ENCODE data around the gene WDFY2. TPM values are rescaled to one million over a fixed set of nuclear protein-coding genes. Genes with fewer than 3 reads are reported as not detected.
A peak's percentile ranks its signal among the peaks of the same experiment; 100 is the strongest.

Gene WDFY2
- polyA plus RNA-seq, 3 donors: 6.5 to 40.1 (median 9.1) TPM

DNA sequence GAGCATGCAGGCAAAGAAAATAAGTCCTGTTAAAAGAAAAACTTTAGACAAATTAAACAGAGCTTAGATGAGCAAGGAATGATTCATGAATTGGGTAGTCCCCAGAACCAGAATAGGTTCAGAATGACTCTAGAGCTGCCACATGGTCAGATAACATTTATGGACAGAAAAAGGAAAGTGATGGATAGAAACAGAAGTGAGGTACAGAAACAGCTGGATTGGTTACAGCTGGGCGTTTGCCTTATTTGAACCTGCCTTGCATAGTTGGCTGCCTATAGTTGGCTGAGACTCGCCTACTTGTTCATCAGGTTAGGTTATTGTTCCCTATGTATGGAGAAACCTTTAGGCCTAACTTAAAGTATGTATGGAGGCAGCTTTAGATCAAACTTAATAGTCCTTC, 35.4 kb downstream of the WDFY2 start:
- Histone ChIP-seq H3K9ac (ENCODE audit: insufficient read depth, low read length, poor library complexity, severe bottlenecking) (no peak overlapping the region), H3K4me1 (ENCODE audit: control insufficient read depth in 1 of 2, insufficient read depth in 2 of 2, low read length in 2 of 2) (peaks cover 13 to 15% of the 10 kb centered on the region in 2 donors), H3K79me2 (ENCODE audit: insufficient read depth, low read length) (peaks cover 100% of the 10 kb centered on the region), H3K4me2 (replicated peaks; ENCODE audit: extremely low read depth, low read length, poor library complexity, severe bottlenecking) (no peak overlapping the region), H3K36me3 (replicated peaks in 1 of 2; ENCODE audit: control insufficient read depth in 1 of 2, insufficient read depth in 2 of 2, low read length in 2 of 2) (no peaks in the 10 kb centered on the region), H3K27ac (ENCODE audit: low read depth in 1 of 2, low read length in 2 of 2) (peak overlapping the region in 1 of 2 donors; percentile 53), H3K4me3 (replicated peaks in 1 of 3; ENCODE audit: low read depth in 2 of 3, low read length in 3 of 3) (no peak overlapping the region), H3K9me3 (replicated peaks in 1 of 2; ENCODE audit: control insufficient read depth in 1 of 2, insufficient read depth in 1 of 2, low read length in 2 of 2) (no peaks in the 10 kb centered on the region), H4K20me1 (ENCODE audit: insufficient read depth, low read length) (peaks cover 100% of the 10 kb centered on the region), H3K27me3 (ENCODE audit: control insufficient read depth in 2 of 2, insufficient read depth in 2 of 2, low read length in 2 of 2) (no peaks in the 10 kb centered on the region), H2AFZ (ENCODE audit: insufficient read depth, low read depth, low read length, poor library complexity, severe bottlenecking) (no peak overlapping the region)
- TF ChIP-seq, protein P1, sequence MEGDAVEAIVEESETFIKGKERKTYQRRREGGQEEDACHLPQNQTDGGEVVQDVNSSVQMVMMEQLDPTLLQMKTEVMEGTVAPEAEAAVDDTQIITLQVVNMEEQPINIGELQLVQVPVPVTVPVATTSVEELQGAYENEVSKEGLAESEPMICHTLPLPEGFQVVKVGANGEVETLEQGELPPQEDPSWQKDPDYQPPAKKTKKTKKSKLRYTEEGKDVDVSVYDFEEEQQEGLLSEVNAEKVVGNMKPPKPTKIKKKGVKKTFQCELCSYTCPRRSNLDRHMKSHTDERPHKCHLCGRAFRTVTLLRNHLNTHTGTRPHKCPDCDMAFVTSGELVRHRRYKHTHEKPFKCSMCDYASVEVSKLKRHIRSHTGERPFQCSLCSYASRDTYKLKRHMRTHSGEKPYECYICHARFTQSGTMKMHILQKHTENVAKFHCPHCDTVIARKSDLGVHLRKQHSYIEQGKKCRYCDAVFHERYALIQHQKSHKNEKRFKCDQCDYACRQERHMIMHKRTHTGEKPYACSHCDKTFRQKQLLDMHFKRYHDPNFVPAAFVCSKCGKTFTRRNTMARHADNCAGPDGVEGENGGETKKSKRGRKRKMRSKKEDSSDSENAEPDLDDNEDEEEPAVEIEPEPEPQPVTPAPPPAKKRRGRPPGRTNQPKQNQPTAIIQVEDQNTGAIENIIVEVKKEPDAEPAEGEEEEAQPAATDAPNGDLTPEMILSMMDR (IDR thresholded peaks at IDR 0.05): no peak
- H3K4me3 Mint-ChIP-seq: no peak overlapping the region
- WGBS (ENCODE audit: insufficient coverage): 80% methylated on average over 1 of the region's 2 CpGs
- H3K27ac Mint-ChIP-seq: peak overlapping the region in 2 of 7 donors; percentile 9 to 42
- intact Hi-C loops (cut with micrococcal nuclease): no loop called here
- H3K9me3 Mint-ChIP-seq: peaks cover 0 to 1% (median 0%) of the 10 kb centered on the region in 7 donors
- H3K27me3 Mint-ChIP-seq (ENCODE audit: low read depth in 3 of 3): no peaks in the 10 kb centered on the region
- DNase-seq: no peak
- H3K36me3 Mint-ChIP-seq: peaks cover 7 to 31% of the 10 kb centered on the region in 2 donors
- peaks cover 42% of the 10 kb centered on the region for H3K4me1 Mint-ChIP-seq

DNA sequence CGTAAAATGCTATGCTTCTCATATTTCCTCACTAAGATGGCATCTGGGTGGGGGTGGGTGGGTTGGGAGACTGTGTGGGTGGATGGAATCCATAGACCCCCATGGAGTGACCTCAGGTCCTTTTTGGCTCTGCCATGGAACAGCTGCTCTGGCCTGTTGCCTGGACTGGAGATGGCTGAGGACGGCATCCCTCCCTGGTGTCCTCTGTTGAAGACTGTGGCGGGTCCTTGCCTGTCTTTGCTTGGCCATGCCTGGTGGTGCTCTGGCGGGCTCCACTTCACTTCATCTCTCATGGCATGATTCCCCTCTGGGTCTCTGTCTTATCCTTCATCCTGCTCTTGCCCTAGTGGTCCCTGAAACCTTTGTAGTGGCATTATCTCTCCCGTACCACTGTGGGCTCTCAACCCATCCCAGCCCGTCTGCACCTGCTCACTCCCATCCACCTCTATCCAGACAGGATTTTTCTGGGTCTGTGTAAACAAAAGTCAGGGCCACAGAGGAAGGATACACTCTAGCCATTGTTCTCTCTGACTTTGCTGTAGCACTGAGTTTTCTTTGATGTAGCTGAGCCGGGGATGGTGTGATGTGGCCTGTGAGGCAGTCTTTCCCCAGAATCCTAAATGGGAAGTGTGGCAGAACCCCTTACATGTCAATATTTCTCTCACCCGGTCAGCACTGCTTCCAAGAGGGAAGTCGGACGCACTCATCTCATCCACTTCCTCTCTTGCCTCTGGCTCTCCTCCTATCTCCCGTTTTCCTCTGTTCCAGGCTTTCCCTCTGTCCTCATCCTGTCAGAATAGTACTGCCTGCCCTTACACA, 36.1 kb downstream of the WDFY2 start:
- no peaks in the 10 kb centered on the region for H3K9me3 ChIP-seq (replicated peaks in 1 of 2; ENCODE audit: control insufficient read depth in 1 of 2, insufficient read depth in 1 of 2, low read length in 2 of 2)
- peaks cover 46% of the 10 kb centered on the region for H3K4me1 Mint-ChIP-seq

More for the DNA sequence above, 36.1 kb downstream of the WDFY2 start:
- Histone ChIP-seq H3K36me3 (replicated peaks in 1 of 2; ENCODE audit: control insufficient read depth in 1 of 2, insufficient read depth in 2 of 2, low read length in 2 of 2) (no peaks in the 10 kb centered on the region), H2AFZ (ENCODE audit: insufficient read depth, low read depth, low read length, poor library complexity, severe bottlenecking) (no peak overlapping the region), H3K4me1 (ENCODE audit: control insufficient read depth in 1 of 2, insufficient read depth in 2 of 2, low read length in 2 of 2) (peaks cover 18 to 20% of the 10 kb centered on the region in 2 donors), H3K27me3 (ENCODE audit: control insufficient read depth in 2 of 2, insufficient read depth in 2 of 2, low read length in 2 of 2) (no peaks in the 10 kb centered on the region), H3K9ac (ENCODE audit: insufficient read depth, low read length, poor library complexity, severe bottlenecking) (no peak overlapping the region), H3K79me2 (ENCODE audit: insufficient read depth, low read length) (peaks cover 100% of the 10 kb centered on the region), H3K27ac (ENCODE audit: low read depth in 1 of 2, low read length in 2 of 2) (peak overlapping the region; percentile 36 to 70), H3K4me3 (replicated peaks in 1 of 3; ENCODE audit: low read depth in 2 of 3, low read length in 3 of 3) (no peak overlapping the region), H4K20me1 (ENCODE audit: insufficient read depth, low read length) (peaks cover 100% of the 10 kb centered on the region), H3K4me2 (replicated peaks; ENCODE audit: extremely low read depth, low read length, poor library complexity, severe bottlenecking) (no peak overlapping the region)
- peak overlapping the region; percentile 58 to 87 (median 83) for H3K27ac Mint-ChIP-seq
- TF ChIP-seq, protein P1 (IDR thresholded peaks at IDR 0.05): no peak
- H3K27me3 Mint-ChIP-seq (ENCODE audit: low read depth in 3 of 3): no peaks in the 10 kb centered on the region
- WGBS (ENCODE audit: insufficient coverage): 57% methylated on average over 6 of the region's 11 CpGs
- peak in 2 of 3 donors; percentile 32 to 37 for DNase-seq
- H3K4me3 Mint-ChIP-seq: no peak overlapping the region
- intact Hi-C loops (cut with micrococcal nuclease): no loop called here
- H3K9me3 Mint-ChIP-seq: peaks cover 0 to 1% (median 0%) of the 10 kb centered on the region in 7 donors
- H3K36me3 Mint-ChIP-seq: peaks cover 7 to 31% of the 10 kb centered on the region in 2 donors
